Adrenal gland (tissue), 19 donors: ENCODE data around the gene C6orf15. TPM values are rescaled to one million over a fixed set of nuclear protein-coding genes. Genes with fewer than 3 reads are reported as not detected.

Experiments
- DNase-seq, 7 donors: peaks; one replicate each; pipeline ENCODE4 v3.0.0-alpha.2; 2019 to 2020
- H3K27ac ChIP-seq, 5 donors: fragments of 200-600 bp; sonication (generic) in 4 of 5; 1 replicate in 3 of 5; 2 replicates in 2 of 5; pipeline versions ENCODE4 v1.5.1 to v1.8.0; 2016 to 2020; ENCODE audit warnings: mild to moderate bottlenecking in 1 of 5
- H3K27me3 ChIP-seq: fragments of 200-600 bp; 2 replicates; pipeline ENCODE4 v1.8.0; 2021
- H3K36me3 ChIP-seq, 2 donors: fragments of 200-600 bp; replicated peaks in 1 of 2; 1 replicate in 1 of 2; 2 replicates in 1 of 2; pipeline versions ENCODE4 v1.5.1 to v1.8.0; 2018 to 2022
- H3K4me1 ChIP-seq, 2 donors: fragments of 200-600 bp; replicated peaks in 1 of 2; 1 replicate in 1 of 2; 2 replicates in 1 of 2; pipeline versions ENCODE4 v1.5.1 to v1.8.0; 2018 to 2021
- H3K4me3 ChIP-seq, 4 donors: fragments of 200-600 bp; sonication (generic) in 3 of 4; one replicate each; pipeline ENCODE4 v1.5.1; 2016 to 2018
- H3K9me3 ChIP-seq, 3 donors: fragments of 200-600 bp; sonication (generic) in 1 of 3; replicated peaks in 1 of 3; 1 replicate in 2 of 3; 2 replicates in 1 of 3; pipeline versions ENCODE4 v1.5.1 to v1.8.0; 2016 to 2021
- CTCF ChIP-seq, 6 experiments: fragments of 450-650 bp in 4 of 6; fragments of 200-600 bp in 2 of 6; sonication (generic) in 1 of 6; IDR thresholded peaks; 1 replicate in 5 of 6; 2 replicates in 1 of 6; pipeline versions ENCODE4 v1.5.1 to v1.8.0; 2016 to 2021; ENCODE audit warnings: antibody characterized with exemption in 6 of 6, mild to moderate bottlenecking in 2 of 6, moderate library complexity in 1 of 6
- POLR2A ChIP-seq, 2 donors: fragments of 450-650 bp; IDR thresholded peaks; one replicate each; pipeline ENCODE4 v1.6.1; 2017; ENCODE audit warnings: antibody characterized with exemption in 2 of 2, mild to moderate bottlenecking in 2 of 2, moderate library complexity in 1 of 2
- WGBS, 4 donors: extraction: QIAGEN DNeasy Blood & Tissue Kit in 2 of 4; methylation state at CpG; one replicate each; pipeline versions ENCODE4 v1.1.5 to v1.1.7; 2013 to 2017; 5-methylcytosine and 5-hydroxymethylcytosine counted together
- intact Hi-C, 2 donors: fragments of 100-400 bp; cut with DNase I; formaldehyde crosslinking; loops; one replicate each; pipeline versions ENCODE4 v1.14.1 to v1.15.0; 2022 to 2023
- long read RNA-seq, 10 donors: library from polyadenylated mRNA in 3 of 10; unstranded in 2 of 10; stranded (forward) in 1 of 10; transcript quantifications; one replicate each; pipeline ENCODE4 v2.0.0 and lab custom pipeline, GENCODE V29; 2021 to 2026
- polyA plus RNA-seq, 3 donors: library from polyadenylated mRNA; stranded (reverse); fragments of 200-250 nt in 2 of 3; fragments of 350-450 nt in 1 of 3; fragmentation: Illumina TruSeq in 1 of 3; extraction: RNeasy Lipid Tissue Mini Kit (QIAGEN cat#74804) in 1 of 3; gene quantifications; one replicate each; pipeline ENCODE4 v1.2.3, GENCODE V29; 2013 to 2014
- total RNA-seq, 9 donors: library from RNA; depleted of rRNA in 4 of 9; stranded (reverse); fragments of >200 nt in 4 of 9; fragments of 120-200 nt in 1 of 9; fragmentation: NEBNext Ultra II Directional in 1 of 9; extraction: Animal tissue kit (Norgen Biotek cat#: 25700) in 1 of 9; gene quantifications; one replicate each; pipeline versions ENCODE4 v1.1.0 to v1.2.4, GENCODE V29; 2013 to 2023
- donor health status: healthy with polysubstance abuse.
- donor health status: Bipolar disorder and iron deficiency.
- donor health status: DM: yes; HTN: yes; CAD: no.
- donor health status: DM: no; HTN: no; CAD: no.
- donor health status: DM: no; HTN: no; CAD: no.
- donor health status: DM: yes; HTN: yes; CAD: no.

Gene C6orf15
- total RNA-seq (not detected), polyA plus RNA-seq (not detected)
- long read RNA-seq, donor 1: 0 reads
- long read RNA-seq, donor 2: 0 reads
- long read RNA-seq, donor 3: 0 reads
- long read RNA-seq, donor 4: 0 reads
- long read RNA-seq, donor 5: 0 reads
- long read RNA-seq, donor 6: 0 reads
- long read RNA-seq, donor 7: 0 reads
- long read RNA-seq, donor 8: 0 reads
- long read RNA-seq, donor 9: 0 reads
- long read RNA-seq, donor 10: 0 reads

- H3K9me3 ChIP-seq: no peaks in the 10 kb centered on the region
- intact Hi-C loops: no loop called here
- DNase-seq: no peak
- no peaks in the 10 kb centered on the region for H3K4me1 ChIP-seq
- H3K27ac ChIP-seq: no peak within 1 kb of the TSS
- 91 to 98% (median 96%) methylated on average over 5 of the region's 5 CpGs for WGBS, 4 donors
- no peak for TF ChIP-seq POLR2A (IDR thresholded peaks at IDR 0.05)
- TF ChIP-seq CTCF (IDR thresholded peaks at IDR 0.05): no peak
- peaks cover 4% of the 10 kb centered on the region for H3K27me3 ChIP-seq
- H3K36me3 ChIP-seq: no peaks in the 10 kb centered on the region
- no peak within 1 kb of the TSS for H3K4me3 ChIP-seq
Measured at GRCh38 chr6:31112478-31112877, at the start of gene C6orf15. C6orf15 (minus strand) TSS chr6:31112575; CDS start chr6:31112555, 20 bp downstream.

- Histone ChIP-seq H3K27me3 (no peaks in the 10 kb centered on the region), H3K27ac (no peak overlapping the region), H3K4me3 (no peak overlapping the region), H3K36me3 (no peaks in the 10 kb centered on the region), H3K9me3 (no peaks in the 10 kb centered on the region), H3K4me1 (peaks cover 5 to 13% of the 10 kb centered on the region in 2 donors)
- DNase-seq: no peak
- intact Hi-C loops: no loop called here
- TF ChIP-seq CTCF (IDR thresholded peaks at IDR 0.05) (no peak), POLR2A (IDR thresholded peaks at IDR 0.05) (no peak)
- 92 to 94% (median 94%) methylated on average over 14 to 19 of the region's 19 CpGs for WGBS, 4 donors
Measured at GRCh38 chr6:31161216-31162126, 49.1 kb upstream of the C6orf15 start.

DNA sequence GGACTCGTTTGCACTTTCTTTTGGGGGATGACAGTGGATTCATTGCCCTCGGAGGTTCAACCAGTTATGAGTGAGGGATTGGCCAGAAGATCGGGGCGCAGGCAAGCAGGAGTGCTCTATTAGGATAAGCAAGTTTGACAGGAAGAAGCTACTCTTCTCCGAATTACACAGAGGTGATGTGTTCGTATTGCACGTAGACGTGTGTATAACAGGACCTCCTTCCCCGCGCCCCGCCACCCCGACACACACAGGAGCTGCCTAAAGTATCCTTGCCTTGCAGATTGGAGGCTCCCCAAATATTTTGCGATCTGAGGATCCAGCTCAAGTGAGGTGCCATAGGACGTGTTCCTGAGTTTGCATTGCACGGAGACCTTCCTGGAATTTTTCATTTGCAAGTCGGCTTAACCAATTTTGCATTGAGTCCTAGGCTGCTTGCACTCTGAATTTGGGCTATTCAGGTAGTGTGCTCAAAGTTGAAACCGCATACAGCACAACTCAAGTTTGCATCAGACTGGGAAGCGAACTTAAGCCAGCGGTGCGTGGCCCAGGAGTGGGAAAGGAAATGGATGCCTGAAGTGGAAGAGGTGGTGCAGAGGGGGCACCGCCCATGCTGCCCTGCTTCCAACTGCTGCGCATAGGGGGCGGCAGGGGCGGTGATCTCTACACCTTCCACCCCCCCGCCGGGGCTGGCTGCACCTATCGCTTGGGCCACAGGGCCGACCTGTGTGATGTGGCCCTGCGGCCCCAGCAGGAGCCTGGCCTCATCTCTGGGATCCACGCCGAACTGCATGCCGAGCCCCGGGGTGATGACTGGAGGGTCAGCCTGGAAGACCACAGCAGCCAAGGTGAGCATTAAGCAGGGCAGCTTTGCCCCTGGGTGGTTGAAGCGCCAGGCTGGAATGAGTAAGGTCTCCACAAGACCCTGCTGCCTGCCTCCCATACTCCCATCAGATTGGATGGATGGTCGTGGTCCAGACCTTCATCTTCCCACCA, 46.8 kb upstream of the C6orf15 start:
- Histone ChIP-seq H3K9me3 (no peaks in the 10 kb centered on the region), H3K4me3 (peak overlapping the region in 3 of 4 donors; percentile 51 to 70 (median 53)), H3K4me1 (peaks cover 5 to 13% of the 10 kb centered on the region in 2 donors), H3K27me3 (no peaks in the 10 kb centered on the region), H3K27ac (no peak overlapping the region), H3K36me3 (peaks cover 0 to 2% of the 10 kb centered on the region in 2 donors)
- DNase-seq: no peak
- intact Hi-C loops: no loop called here
- 17 to 39% (median 31%) methylated on average over 24 to 35 of the region's 35 CpGs for WGBS, 4 donors
- TF ChIP-seq CTCF (IDR thresholded peaks at IDR 0.05): no peak
- no peak for TF ChIP-seq POLR2A (IDR thresholded peaks at IDR 0.05)
